Panc1 (cell line): ENCODE results near the gene MYH11. TPM values are rescaled to one million over a fixed set of nuclear protein-coding genes. Genes with fewer than 3 reads are reported as not detected.

Experiments used
- ATAC-seq: fragments of 200-7000 bp; cut with Tn5 transposase; 2 replicates; pipeline ENCODE4 v1.9.1; 2020; ENCODE audit warnings: mild to moderate bottlenecking, moderate library complexity
- BruUV-seq: library from RNA; stranded (reverse); fragments of 400-500 nt; replicated peaks from 2 replicates; lab custom pipeline; 2021; lab: Mats Ljungman, UMichigan
- CTCF ChIA-PET: fragments of 300-600 bp; sonication (Branson Sonifier 250); formaldehyde crosslinking; loops from one replicate; lab custom pipeline; 2022; ENCODE audit warnings: antibody characterized with exemption; lab: Charles Lee
- POLR2A ChIA-PET: fragments of 300-600 bp; sonication (Branson Sonifier 250); formaldehyde crosslinking; loops from one replicate; lab custom pipeline; 2022; ENCODE audit warnings: antibody characterized with exemption; lab: Charles Lee
- DNase-seq: peaks from one replicate; pipeline ENCODE4 v3.0.0-alpha.2; 2010; ENCODE audit warnings: low read depth, low spot score
- H3K27ac ChIP-seq: 2 replicates; pipeline ENCODE4 v1.5.1; 2011; ENCODE audit warnings: mild to moderate bottlenecking, low read length, inconsistent platforms
- H3K27me3 ChIP-seq: fragments of 200-500 bp; sonication (Bioruptor generic); 2 replicates; pipeline ENCODE4 v1.6.0; 2014; ENCODE audit warnings: low read length, inconsistent platforms; ENCODE audit not compliant: control insufficient read depth, insufficient read depth
- H3K36me3 ChIP-seq: fragments of 200-500 bp; sonication (Bioruptor generic); 2 replicates; pipeline ENCODE4 v1.5.1; 2014; ENCODE audit warnings: inconsistent platforms, mild to moderate bottlenecking, low read length, moderate library complexity; ENCODE audit not compliant: control insufficient read depth, insufficient read depth
- H3K4me1 ChIP-seq: 2 replicates; pipeline ENCODE4 v1.5.1; 2011; ENCODE audit warnings: inconsistent platforms, mild to moderate bottlenecking, low read length, moderate library complexity; ENCODE audit not compliant: control insufficient read depth, insufficient read depth
- H3K4me3 ChIP-seq, 2 experiments: 2 replicates each; pipeline ENCODE4 v1.5.1; 2011 to 2012; ENCODE audit warnings: low read depth in 2 of 2, low read length in 2 of 2, mild to moderate bottlenecking in 2 of 2, inconsistent platforms in 1 of 2, moderate library complexity in 1 of 2
- H3K9me3 ChIP-seq: fragments of 200-500 bp; sonication (Bioruptor generic); 2 replicates; pipeline ENCODE4 v1.5.1; 2014; ENCODE audit warnings: low read depth, mild to moderate bottlenecking, inconsistent platforms, low read length, moderate library complexity; ENCODE audit not compliant: control insufficient read depth, insufficient read depth
- CTCF ChIP-seq: fragments of 450-650 bp; IDR thresholded peaks from 2 replicates; pipeline ENCODE4 v1.5.1; 2017; ENCODE audit warnings: mild to moderate bottlenecking
- POLR2AphosphoS5 ChIP-seq: IDR thresholded peaks from 2 replicates; pipeline ENCODE4 v1.6.1; 2012; ENCODE audit warnings: mild to moderate bottlenecking, low read depth, low read length, moderate library complexity
- REST ChIP-seq, 2 experiments: IDR thresholded peaks; 2 replicates each; pipeline ENCODE4 v1.6.1; 2011 to 2012; ENCODE audit warnings: low read depth in 2 of 2, control low read depth in 1 of 2, low read length in 1 of 2, mild to moderate bottlenecking in 1 of 2, moderate library complexity in 1 of 2; ENCODE audit not compliant: insufficient read depth in 1 of 2
- SIN3A ChIP-seq: IDR thresholded peaks from 2 replicates; pipeline ENCODE4 v1.6.1; 2012; ENCODE audit warnings: low read depth, mild to moderate bottlenecking, low read length, moderate library complexity, borderline replicate concordance; ENCODE audit not compliant: insufficient read depth
- TCF7L2 ChIP-seq: IDR thresholded peaks from 2 replicates; pipeline ENCODE4 v1.6.1; 2011; ENCODE audit warnings: mild to moderate bottlenecking, low read depth, low read length, inconsistent platforms
- in situ Hi-C: cut with HindIII; loops from 2 replicates; pipeline ENCODE4 v1.10.0; 2016; ENCODE audit warnings: low sequenced_read_pairs, low pct_unique_long_range_greater_than_20kb
- intact Hi-C: fragments of 100-400 bp; cut with micrococcal nuclease; formaldehyde crosslinking; loops from one replicate; pipeline ENCODE4 v1.10.0; 2022; ENCODE audit not compliant: unreplicated experiment
- total RNA-seq: library from RNA; stranded (reverse); gene quantifications from one replicate; pipeline ENCODE4 v1.2.1, GENCODE V29; 2021; ENCODE audit not compliant: unreplicated experiment

Gene MYH11
- total RNA-seq, 1 experiment from 2014 or later = 0.51 TPM

GRCh38 chr16:15739464-15739863 lies 117.4 kb downstream of the MYH11 start:
- DNase-seq (no peak), ATAC-seq (no peak)
- Histone ChIP-seq H3K27me3 (no peaks in the 10 kb centered on the region), H3K36me3 (no peaks in the 10 kb centered on the region), H3K4me1 (no peaks in the 10 kb centered on the region), H3K27ac (no peak overlapping the region), H3K4me3 (no peak overlapping the region), H3K9me3 (no peaks in the 10 kb centered on the region)
- TF ChIP-seq SIN3A (no peak), POLR2AphosphoS5 (no peak), CTCF (no peak), TCF7L2 (no peak), REST (IDR thresholded peaks at IDR 0.05; ENCODE audit: insufficient read depth in 1 of 2, low read depth in 2 of 2, low read length in 1 of 2) (no peak)
- BruUV-seq = no TSS peak
- ChIA-PET CTCF (no interaction called here), POLR2A (no interaction called here)
- intact Hi-C loops = no loop called here
- in situ Hi-C loops = no loop called here

GRCh38 chr16:15737140-15737644 lies 119.6 kb downstream of the MYH11 start:
- no peaks in the 10 kb centered on the region for H3K4me1 ChIP-seq
- POLR2A ChIA-PET = no interaction called here
- intact Hi-C loops (no loop called here), in situ Hi-C loops (no loop called here)
- H3K27ac ChIP-seq = no peak overlapping the region
- no peak for ATAC-seq
- TF ChIP-seq TCF7L2 (no peak), REST (IDR thresholded peaks at IDR 0.05; ENCODE audit: insufficient read depth in 1 of 2, low read depth in 2 of 2, low read length in 1 of 2) (no peak), POLR2AphosphoS5 (no peak), CTCF (no peak), SIN3A (no peak)
- H3K36me3 ChIP-seq = no peaks in the 10 kb centered on the region
- no peaks in the 10 kb centered on the region for H3K9me3 ChIP-seq
- DNase-seq = no peak
- no peaks in the 10 kb centered on the region for H3K27me3 ChIP-seq
- no peak overlapping the region for H3K4me3 ChIP-seq
- BruUV-seq = no TSS peak
- CTCF ChIA-PET = no interaction called here
